ENCODE data around the gene ANKRD18B.
"Not testable (repeated sequence)": the region's sequence is repeated elsewhere in the genome, so short reads cannot be mapped to it uniquely, and the experiment has no call there.

GRCh38 chr9:33485312-33485711, 38.7 kb upstream of the ANKRD18B start:
- not testable (repeated sequence) for TF ChIP-seq CTCF, POLR2A (IDR thresholded peaks at IDR 0.05)
